Measurements from ENCODE around the gene PDXK. TPM values are rescaled to one million over a fixed set of nuclear protein-coding genes. Genes with fewer than 3 reads are reported as not detected.

Gene PDXK
- total and polyA plus RNA-seq, 3 experiments from 2014 or later, result 38.3 to 96.7 (median 96.3) TPM

GRCh38 chr21:43768868-43769167 is 49.9 kb downstream of the PDXK start:
- Histone ChIP-seq H3K4me3 (ENCODE audit: low read length) (no peak overlapping the region), H3K4me1 (ENCODE audit: insufficient read depth, low read length) (no peaks in the 10 kb centered on the region), H3K27me3 (ENCODE audit: insufficient read depth, low read length, poor library complexity, severe bottlenecking) (no peaks in the 10 kb centered on the region), H3K36me3 (ENCODE audit: insufficient read depth, low read length) (no peaks in the 10 kb centered on the region), H3K9me3 (ENCODE audit: low read length) (no peaks in the 10 kb centered on the region), H3K27ac (ENCODE audit: low read depth, low read length) (peak overlapping the region; percentile 75)
- peaks cover under 1 to 9% (median 6%) of the 10 kb centered on the region in 3 donors for H3K4me1 Mint-ChIP-seq
- no peaks in the 10 kb centered on the region for H3K9me3 Mint-ChIP-seq
- no peak overlapping the region for H3K4me3 Mint-ChIP-seq
- DNase-seq, result no peak
- peaks cover 1 to 19% (median 8%) of the 10 kb centered on the region in 3 donors for H3K36me3 Mint-ChIP-seq
- no peaks in the 10 kb centered on the region for H3K27me3 Mint-ChIP-seq
- CTCF ChIA-PET, result interaction anchor here (1.1 kb wide), 1 partner anchor 39 kb away, joined by 3 read pairs; no protein-coding TSS in a partner anchor
- POLR2A ChIA-PET, result no interaction called here
- no peak overlapping the region for H3K27ac Mint-ChIP-seq

DNA sequence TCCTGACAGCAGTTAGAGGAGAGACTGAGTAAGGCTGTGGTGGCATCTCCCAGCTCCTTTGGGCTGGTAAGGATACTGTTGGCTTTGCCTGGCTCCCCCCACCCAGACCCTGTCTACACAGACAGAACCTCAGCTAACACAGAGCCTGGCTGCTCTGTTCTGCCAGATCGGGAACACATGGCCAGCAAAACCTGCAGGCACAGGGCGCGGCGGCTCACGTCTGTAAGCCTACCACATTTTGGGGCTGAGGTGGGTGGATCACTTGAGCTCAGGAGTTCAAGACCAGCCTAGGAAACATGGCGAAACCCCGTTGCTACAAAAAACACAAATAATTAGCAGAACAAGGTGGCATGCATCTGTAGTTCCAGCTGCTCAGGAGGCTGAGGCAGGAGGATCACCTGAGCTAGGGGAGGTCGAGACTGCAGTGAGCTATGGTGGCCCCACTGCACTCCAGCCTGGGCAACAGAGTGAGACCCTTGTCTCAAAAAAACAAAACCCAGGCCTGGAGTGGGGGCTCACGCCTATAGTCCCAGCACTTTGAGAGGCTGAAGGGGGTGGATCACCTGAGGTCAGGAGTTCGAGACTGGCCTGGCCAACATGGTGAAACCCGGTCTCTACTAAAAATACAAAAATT is 50.5 kb downstream of the PDXK start:
- Mint-ChIP-seq H3K4me3 (no peak overlapping the region), H3K9me3 (no peaks in the 10 kb centered on the region), H3K4me1 (peaks cover 5 to 15% (median 10%) of the 10 kb centered on the region in 3 donors), H3K27me3 (no peaks in the 10 kb centered on the region), H3K27ac (no peak overlapping the region), H3K36me3 (peaks cover 1 to 25% (median 8%) of the 10 kb centered on the region in 3 donors)
- H3K36me3 ChIP-seq (ENCODE audit: insufficient read depth, low read length), result no peaks in the 10 kb centered on the region
- no peaks in the 10 kb centered on the region for H3K9me3 ChIP-seq (ENCODE audit: low read length)
- H3K27me3 ChIP-seq (ENCODE audit: insufficient read depth, low read length, poor library complexity, severe bottlenecking), result no peaks in the 10 kb centered on the region
- H3K4me3 ChIP-seq (ENCODE audit: low read length), result no peak overlapping the region
- peaks cover 1% of the 10 kb centered on the region for H3K4me1 ChIP-seq (ENCODE audit: insufficient read depth, low read length)
- no peak for DNase-seq
- H3K27ac ChIP-seq (ENCODE audit: low read depth, low read length), result no peak overlapping the region
- ChIA-PET CTCF (interaction anchor here (1.1 kb wide), 1 partner anchor 40 kb away, joined by 3 read pairs; no protein-coding TSS in a partner anchor), POLR2A (no interaction called here)

DNA sequence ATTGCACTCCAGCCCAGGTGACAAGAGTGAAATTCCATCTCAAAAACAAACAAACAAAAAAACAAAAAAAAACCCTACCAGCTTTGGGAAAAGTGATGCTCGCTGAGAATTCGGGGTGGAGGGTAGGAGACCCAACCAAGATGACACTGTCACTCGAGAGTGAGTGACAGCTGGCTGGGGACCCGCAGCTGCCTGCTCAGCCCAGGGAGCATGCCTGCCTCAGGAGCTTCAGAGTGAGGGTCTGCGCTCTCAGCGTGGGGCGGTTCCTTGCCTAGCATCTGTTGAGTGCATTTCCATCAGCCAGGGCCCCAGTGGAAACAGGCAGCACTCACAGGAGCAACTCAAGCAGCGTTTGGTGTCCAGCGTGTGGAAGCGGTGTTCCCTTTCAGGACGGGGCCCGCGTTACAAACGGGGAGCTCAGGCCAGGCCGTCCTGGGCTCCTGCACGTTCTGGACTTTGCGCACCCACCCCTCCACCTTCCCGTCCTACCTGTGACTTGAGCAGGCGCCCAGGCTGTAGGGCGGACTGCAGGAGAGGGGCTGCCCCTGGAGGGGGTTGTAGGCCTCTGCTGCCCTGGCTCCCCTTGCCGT is 51.2 kb downstream of the PDXK start:
- Histone ChIP-seq H3K27ac (ENCODE audit: low read depth, low read length) (no peak overlapping the region), H3K9me3 (ENCODE audit: low read length) (no peaks in the 10 kb centered on the region), H3K4me1 (ENCODE audit: insufficient read depth, low read length) (peaks cover 8% of the 10 kb centered on the region), H3K4me3 (ENCODE audit: low read length) (no peak overlapping the region), H3K36me3 (ENCODE audit: insufficient read depth, low read length) (no peaks in the 10 kb centered on the region), H3K27me3 (ENCODE audit: insufficient read depth, low read length, poor library complexity, severe bottlenecking) (no peaks in the 10 kb centered on the region)
- H3K9me3 Mint-ChIP-seq, result no peaks in the 10 kb centered on the region
- DNase-seq, result no peak
- CTCF ChIA-PET, result interaction anchor here (1.1 kb wide), 1 partner anchor 40 kb away, joined by 3 read pairs; no protein-coding TSS in a partner anchor
- POLR2A ChIA-PET, result no interaction called here
- H3K4me3 Mint-ChIP-seq, result no peak overlapping the region
- H3K27me3 Mint-ChIP-seq, result no peaks in the 10 kb centered on the region
- H3K27ac Mint-ChIP-seq, result no peak overlapping the region
- peaks cover 1 to 29% (median 8%) of the 10 kb centered on the region in 3 donors for H3K36me3 Mint-ChIP-seq
- peaks cover 7 to 22% (median 16%) of the 10 kb centered on the region in 3 donors for H3K4me1 Mint-ChIP-seq

- H3K36me3 Mint-ChIP-seq, result peaks cover 1 to 36% (median 8%) of the 10 kb centered on the region in 3 donors
- POLR2A ChIA-PET, result no interaction called here
- H3K36me3 ChIP-seq (ENCODE audit: insufficient read depth, low read length), result no peaks in the 10 kb centered on the region
These were observed 52.3 kb downstream of the PDXK start for GRCh38 chr21:43771199-43771675.

GRCh38 chr21:43771698-43772424 is 52.9 kb downstream of the PDXK start:
- ChIA-PET CTCF (interaction anchor here (0.7 to 1.6 kb wide), 2 partner anchors 17 to 18 kb away, joined by 3 to 4 read pairs; partner anchors contain the start of gene RRP1), POLR2A (no interaction called here)
- no peak overlapping the region for H3K4me3 ChIP-seq (ENCODE audit: low read length)
- H3K27me3 ChIP-seq (ENCODE audit: insufficient read depth, low read length, poor library complexity, severe bottlenecking), result no peaks in the 10 kb centered on the region
- H3K4me3 Mint-ChIP-seq, result peak overlapping the region in 1 of 7 donors; percentile 67
- H3K27me3 Mint-ChIP-seq, result no peaks in the 10 kb centered on the region
- no peaks in the 10 kb centered on the region for H3K9me3 Mint-ChIP-seq
- peaks cover 1 to 36% (median 8%) of the 10 kb centered on the region in 3 donors for H3K36me3 Mint-ChIP-seq
- H3K4me1 Mint-ChIP-seq, result peaks cover 13 to 29% (median 22%) of the 10 kb centered on the region in 3 donors
- peak overlapping the region in 2 of 8 donors; percentile 4 to 23 for H3K27ac Mint-ChIP-seq
- H3K9me3 ChIP-seq (ENCODE audit: low read length), result no peaks in the 10 kb centered on the region
- DNase-seq, result no peak
- H3K27ac ChIP-seq (ENCODE audit: low read depth, low read length), result no peak overlapping the region
- peaks cover 12% of the 10 kb centered on the region for H3K4me1 ChIP-seq (ENCODE audit: insufficient read depth, low read length)
- H3K36me3 ChIP-seq (ENCODE audit: insufficient read depth, low read length), result no peaks in the 10 kb centered on the region

More at GRCh38 chr21:43771199-43771675, 52.3 kb downstream of the PDXK start:
- H3K27me3 ChIP-seq (ENCODE audit: insufficient read depth, low read length, poor library complexity, severe bottlenecking), result no peaks in the 10 kb centered on the region
- H3K4me1 ChIP-seq (ENCODE audit: insufficient read depth, low read length), result peaks cover 12% of the 10 kb centered on the region
- Mint-ChIP-seq H3K27me3 (no peaks in the 10 kb centered on the region), H3K9me3 (no peaks in the 10 kb centered on the region), H3K4me1 (peaks cover 13 to 29% (median 22%) of the 10 kb centered on the region in 3 donors), H3K27ac (peak overlapping the region in 1 of 8 donors; percentile 23), H3K4me3 (peak overlapping the region in 1 of 7 donors; percentile 67)
- no peak overlapping the region for H3K27ac ChIP-seq (ENCODE audit: low read depth, low read length)
- CTCF ChIA-PET, result interaction anchor here (0.7 kb wide), 1 partner anchor 18 kb away, joined by 3 read pairs; no protein-coding TSS in a partner anchor
- no peaks in the 10 kb centered on the region for H3K9me3 ChIP-seq (ENCODE audit: low read length)
- H3K4me3 ChIP-seq (ENCODE audit: low read length), result no peak overlapping the region
- DNase-seq, result no peak

- H3K27me3 ChIP-seq (ENCODE audit: insufficient read depth, low read length, poor library complexity, severe bottlenecking), result no peaks in the 10 kb centered on the region
- CTCF ChIA-PET, result interaction anchor here (1.6 kb wide), 1 partner anchor 17 kb away, joined by 4 read pairs; the partner anchor contains the start of gene RRP1
- H3K27ac ChIP-seq (ENCODE audit: low read depth, low read length), result no peak overlapping the region
- no peak overlapping the region for H3K4me3 Mint-ChIP-seq
- no peak for DNase-seq
- H3K4me3 ChIP-seq (ENCODE audit: low read length), result no peak overlapping the region
- no peaks in the 10 kb centered on the region for H3K9me3 Mint-ChIP-seq
- H3K4me1 ChIP-seq (ENCODE audit: insufficient read depth, low read length), result peaks cover 12% of the 10 kb centered on the region
- H3K9me3 ChIP-seq (ENCODE audit: low read length), result no peaks in the 10 kb centered on the region
- H3K36me3 Mint-ChIP-seq, result peaks cover 1 to 36% (median 8%) of the 10 kb centered on the region in 3 donors
- no peaks in the 10 kb centered on the region for H3K27me3 Mint-ChIP-seq
- no peak overlapping the region for H3K27ac Mint-ChIP-seq
- peaks cover 13 to 29% (median 22%) of the 10 kb centered on the region in 3 donors for H3K4me1 Mint-ChIP-seq
- POLR2A ChIA-PET, result no interaction called here
- H3K36me3 ChIP-seq (ENCODE audit: insufficient read depth, low read length), result no peaks in the 10 kb centered on the region
These were observed 53.5 kb downstream of the PDXK start for GRCh38 chr21:43772425-43772821.

GRCh38 chr21:43774163-43774562 is 55.2 kb downstream of the PDXK start:
- H3K36me3 ChIP-seq (ENCODE audit: insufficient read depth, low read length), result no peaks in the 10 kb centered on the region
- H3K36me3 Mint-ChIP-seq, result peaks cover 1 to 36% (median 8%) of the 10 kb centered on the region in 3 donors
- H3K27ac Mint-ChIP-seq, result peak overlapping the region in 3 of 8 donors; percentile 5 to 83 (median 50)
- POLR2A ChIA-PET, result interaction anchor here (0.7 to 1.0 kb wide), 3 partner anchors 9 to 1305 kb away, joined by 3 to 13 read pairs (median 3); no protein-coding TSS in a partner anchor
- peaks cover 26 to 45% (median 33%) of the 10 kb centered on the region in 3 donors for H3K4me1 Mint-ChIP-seq
- H3K4me3 ChIP-seq (ENCODE audit: low read length), result no peak overlapping the region
- peak overlapping the region; percentile 69 to 97 (median 90) for H3K4me3 Mint-ChIP-seq
- CTCF ChIA-PET, result no interaction called here
- no peaks in the 10 kb centered on the region for H3K9me3 Mint-ChIP-seq
- H3K27ac ChIP-seq (ENCODE audit: low read depth, low read length), result no peak overlapping the region
- no peaks in the 10 kb centered on the region for H3K27me3 ChIP-seq (ENCODE audit: insufficient read depth, low read length, poor library complexity, severe bottlenecking)
- DNase-seq, result no peak
- peaks cover 25% of the 10 kb centered on the region for H3K4me1 ChIP-seq (ENCODE audit: insufficient read depth, low read length)
- no peaks in the 10 kb centered on the region for H3K27me3 Mint-ChIP-seq
- no peaks in the 10 kb centered on the region for H3K9me3 ChIP-seq (ENCODE audit: low read length)

Measured in CD8-positive, alpha-beta memory T cell (primary cell).